NB4 (cell line): ENCODE measurements around the gene PALM2AKAP2.

Experiments used
- CTCF ChIP-seq: IDR thresholded peaks from one replicate; pipeline ENCODE4 v1.5.1; 2012; ENCODE audit warnings: low read depth, low read length
- MAX ChIP-seq: IDR thresholded peaks from 2 replicates; pipeline ENCODE4 v1.6.1; 2011; ENCODE audit warnings: low read depth, low read length

GRCh38 chr9:109795613-109796012, 15.6 kb downstream of the PALM2AKAP2 start:
- TF ChIP-seq MAX (no peak), CTCF (no peak)
